ENCODE results near the gene ATXN1. TPM values are rescaled to one million over a fixed set of nuclear protein-coding genes. Genes with fewer than 3 reads are reported as not detected.
A peak's percentile ranks its signal among the peaks of the same experiment; 100 is the strongest.

The ATXN1 gene
- polyA plus RNA-seq, 1 of the 3 experiments (the other 2 are of a cell fraction) = 7.9 TPM

DNA sequence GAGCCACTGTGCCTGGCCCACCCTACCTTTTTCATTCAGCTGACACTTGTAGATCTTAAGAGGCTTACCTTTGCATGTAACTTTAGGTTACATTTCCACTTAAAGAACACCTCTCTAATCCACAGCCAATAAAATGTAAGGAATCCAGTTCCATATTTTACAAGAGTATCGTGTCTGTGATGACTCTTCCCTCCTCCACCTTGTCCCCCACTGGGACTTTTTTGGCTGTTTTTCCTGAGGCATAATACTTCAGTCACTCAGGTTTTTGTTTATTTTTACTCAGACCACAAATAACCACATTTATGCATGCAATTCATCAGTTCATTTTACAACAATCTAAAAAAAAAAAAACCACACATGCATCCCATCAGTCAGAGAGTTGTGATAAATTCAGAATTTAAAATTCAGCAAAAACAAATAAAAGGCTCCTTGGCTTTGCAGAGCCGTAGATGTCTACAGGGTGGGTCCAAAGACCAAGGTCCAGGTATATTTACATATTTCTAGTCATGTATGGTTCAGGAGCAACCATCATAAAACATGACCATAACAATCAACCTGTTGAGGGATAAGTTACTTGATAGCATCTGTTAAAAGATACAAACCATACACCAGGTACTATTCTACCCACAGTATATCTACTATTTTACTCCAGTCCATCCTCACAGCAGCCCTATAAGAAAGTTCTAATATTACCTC lies 9.9 kb downstream of the ATXN1 start:
- 69% methylated on average over 2 of the region's 2 CpGs for WGBS (ENCODE audit: low lambda C conversion rate)
- H3F3A ChIP-seq (replicated peaks; ENCODE audit: insufficient read depth) = peaks cover 25% of the 10 kb centered on the region
- peaks cover 96% of the 10 kb centered on the region for H3K79me2 ChIP-seq (ENCODE audit: insufficient read depth)
- H3K4me3 ChIP-seq (ENCODE audit: low read depth in 2 of 2, low read length in 1 of 2) = no peak overlapping the region
- H4K20me1 ChIP-seq (ENCODE audit: insufficient read depth) = peaks cover 26% of the 10 kb centered on the region
- no peaks in the 10 kb centered on the region for H3K27me3 ChIP-seq (ENCODE audit: insufficient read depth)
- H3K9ac ChIP-seq = no peak overlapping the region
- no peaks in the 10 kb centered on the region for H3K9me2 ChIP-seq
- H3K4me2 ChIP-seq = no peak overlapping the region
- no peak for TF ChIP-seq NFIC (IDR thresholded peaks at IDR 0.05; ENCODE audit: borderline replicate concordance)
- no peak for TF ChIP-seq TEAD4 (IDR thresholded peaks at IDR 0.05; ENCODE audit: borderline replicate concordance, insufficient read depth)
- TF ChIP-seq CHD2 (IDR thresholded peaks at IDR 0.05; ENCODE audit: low read length, partially characterized antibody) = no peak
- TF ChIP-seq, protein P1, sequence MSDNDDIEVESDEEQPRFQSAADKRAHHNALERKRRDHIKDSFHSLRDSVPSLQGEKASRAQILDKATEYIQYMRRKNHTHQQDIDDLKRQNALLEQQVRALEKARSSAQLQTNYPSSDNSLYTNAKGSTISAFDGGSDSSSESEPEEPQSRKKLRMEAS (IDR thresholded peaks at IDR 0.05; ENCODE audit: low read depth) = no peak
- no peak for TF ChIP-seq RAD21 (IDR thresholded peaks at IDR 0.05; ENCODE audit: low read length)
- no peak for TF ChIP-seq ELF1 (IDR thresholded peaks at IDR 0.05)
- TF ChIP-seq, protein P2, sequence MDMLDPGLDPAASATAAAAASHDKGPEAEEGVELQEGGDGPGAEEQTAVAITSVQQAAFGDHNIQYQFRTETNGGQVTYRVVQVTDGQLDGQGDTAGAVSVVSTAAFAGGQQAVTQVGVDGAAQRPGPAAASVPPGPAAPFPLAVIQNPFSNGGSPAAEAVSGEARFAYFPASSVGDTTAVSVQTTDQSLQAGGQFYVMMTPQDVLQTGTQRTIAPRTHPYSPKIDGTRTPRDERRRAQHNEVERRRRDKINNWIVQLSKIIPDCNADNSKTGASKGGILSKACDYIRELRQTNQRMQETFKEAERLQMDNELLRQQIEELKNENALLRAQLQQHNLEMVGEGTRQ (IDR thresholded peaks at IDR 0.05; ENCODE audit: borderline replicate concordance, low read depth, low read length) = no peak
- TF ChIP-seq EZH2phosphoT487 (IDR thresholded peaks at IDR 0.05; ENCODE audit: borderline replicate concordance, low read depth) = no peak
- TF ChIP-seq GATA2 (CRISPR knock-in tag; IDR thresholded peaks at IDR 0.05) = no peak
- TF ChIP-seq JUND (IDR thresholded peaks at IDR 0.05) = no peak
- TF ChIP-seq, protein P3, sequence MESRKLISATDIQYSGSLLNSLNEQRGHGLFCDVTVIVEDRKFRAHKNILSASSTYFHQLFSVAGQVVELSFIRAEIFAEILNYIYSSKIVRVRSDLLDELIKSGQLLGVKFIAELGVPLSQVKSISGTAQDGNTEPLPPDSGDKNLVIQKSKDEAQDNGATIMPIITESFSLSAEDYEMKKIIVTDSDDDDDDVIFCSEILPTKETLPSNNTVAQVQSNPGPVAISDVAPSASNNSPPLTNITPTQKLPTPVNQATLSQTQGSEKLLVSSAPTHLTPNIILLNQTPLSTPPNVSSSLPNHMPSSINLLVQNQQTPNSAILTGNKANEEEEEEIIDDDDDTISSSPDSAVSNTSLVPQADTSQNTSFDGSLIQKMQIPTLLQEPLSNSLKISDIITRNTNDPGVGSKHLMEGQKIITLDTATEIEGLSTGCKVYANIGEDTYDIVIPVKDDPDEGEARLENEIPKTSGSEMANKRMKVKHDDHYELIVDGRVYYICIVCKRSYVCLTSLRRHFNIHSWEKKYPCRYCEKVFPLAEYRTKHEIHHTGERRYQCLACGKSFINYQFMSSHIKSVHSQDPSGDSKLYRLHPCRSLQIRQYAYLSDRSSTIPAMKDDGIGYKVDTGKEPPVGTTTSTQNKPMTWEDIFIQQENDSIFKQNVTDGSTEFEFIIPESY (IDR thresholded peaks at IDR 0.05; ENCODE audit: borderline replicate concordance, low read depth) = no peak
- TF ChIP-seq FOXM1 (IDR thresholded peaks at IDR 0.05; ENCODE audit: low read depth) = no peak
- no peak for TF ChIP-seq TAF1 (IDR thresholded peaks at IDR 0.05; ENCODE audit: borderline replicate concordance, low read depth, low read length)
- ChIA-PET POLR2A (no interaction called here), CTCF (no interaction called here)
- H3K4me1 ChIP-seq (ENCODE audit: control insufficient read depth in 1 of 2, insufficient read depth in 2 of 2, low read depth in 1 of 2, low read length in 1 of 2) = peaks cover 0 to 41% of the 10 kb centered on the region in 2 experiments
- peaks cover 8 to 35% of the 10 kb centered on the region in 2 experiments for H3K36me3 ChIP-seq (replicated peaks in 1 of 2; ENCODE audit: control insufficient read depth in 1 of 2, insufficient read depth in 2 of 2, low read length in 1 of 2)
- H2AFZ ChIP-seq (ENCODE audit: low read depth) = no peak overlapping the region
- no peak for DNase-seq
- peak overlapping the region in 1 of 2 experiments; percentile 94; a peak in 2 of 4 replicates for H3K27ac ChIP-seq (ENCODE audit: low read depth in 2 of 2, low read length in 1 of 2)
- no peaks in the 10 kb centered on the region for H3K9me3 ChIP-seq

- Histone ChIP-seq H2AFZ (ENCODE audit: low read depth) (no peak overlapping the region), H3K4me3 (ENCODE audit: low read depth in 2 of 2, low read length in 1 of 2) (no peak overlapping the region), H3K27ac (ENCODE audit: low read depth in 2 of 2, low read length in 1 of 2) (peak overlapping the region in 1 of 2 experiments; percentile 94; a peak in 1 of 4 replicates), H4K20me1 (ENCODE audit: insufficient read depth) (peaks cover 27% of the 10 kb centered on the region), H3K27me3 (ENCODE audit: insufficient read depth) (no peaks in the 10 kb centered on the region), H3K9me3 (no peaks in the 10 kb centered on the region), H3K79me2 (ENCODE audit: insufficient read depth) (peaks cover 96% of the 10 kb centered on the region), H3K9me2 (no peaks in the 10 kb centered on the region), H3K4me1 (ENCODE audit: control insufficient read depth in 1 of 2, insufficient read depth in 2 of 2, low read depth in 1 of 2, low read length in 1 of 2) (peaks cover 0 to 43% of the 10 kb centered on the region in 2 experiments), H3K36me3 (replicated peaks in 1 of 2; ENCODE audit: control insufficient read depth in 1 of 2, insufficient read depth in 2 of 2, low read length in 1 of 2) (peaks cover 9 to 39% of the 10 kb centered on the region in 2 experiments), H3F3A (replicated peaks; ENCODE audit: insufficient read depth) (peaks cover 22% of the 10 kb centered on the region), H3K4me2 (no peak overlapping the region), H3K9ac (no peak overlapping the region)
- POLR2A ChIA-PET = no interaction called here
- CTCF ChIA-PET = interaction anchor here (1.2 to 1.8 kb wide), 3 partner anchors 11 to 20 kb away, joined by 3 to 8 read pairs (median 4); partner anchors contain the start of gene ATXN1
- DNase-seq = no peak
- WGBS (ENCODE audit: low lambda C conversion rate) = 92% methylated on average over 5 of the region's 5 CpGs
- TF ChIP-seq IRF3 (IDR thresholded peaks at IDR 0.05; ENCODE audit: low read depth, low read length) (no peak), RFX5 (IDR thresholded peaks at IDR 0.05; ENCODE audit: low read length) (no peak), CTCF (IDR thresholded peaks at IDR 0.05) (no peak), GATA2 (CRISPR knock-in tag; IDR thresholded peaks at IDR 0.05) (no peak), YY1 (IDR thresholded peaks at IDR 0.05; ENCODE audit: low read depth) (no peak), SMC3 (IDR thresholded peaks at IDR 0.05; ENCODE audit: low read depth, low read length) (no peak), POLR2AphosphoS5 (IDR thresholded peaks at IDR 0.05; ENCODE audit: low read depth, low read length) (no peak), FOSL2 (IDR thresholded peaks at IDR 0.05; ENCODE audit: borderline replicate concordance, low read depth) (no peak), RXRA (IDR thresholded peaks at IDR 0.05; ENCODE audit: borderline replicate concordance, low read depth) (no peak)
- TF ChIP-seq, protein P2 (IDR thresholded peaks at IDR 0.05; ENCODE audit: borderline replicate concordance, low read depth, low read length) = no peak
Observed at GRCh38 chr6:16750566-16750965, 10.7 kb downstream of the ATXN1 start.

Measured in SK-N-SH (cell line).